K562 (cell line): ENCODE data around the gene CHST12. TPM values are rescaled to one million over a fixed set of nuclear protein-coding genes. Genes with fewer than 3 reads are reported as not detected.

Experiments used
- CCAR2 ChIP-seq: fragments of 200-400 bp; formaldehyde crosslinking; IDR thresholded peaks from 2 replicates; pipeline ENCODE4 v1.6.1; 2017; ENCODE audit warnings: mild to moderate bottlenecking, low read depth, low read length
- CSDE1 ChIP-seq, 2 experiments: fragments of 450-650 bp; IDR thresholded peaks; 2 replicates each; pipeline ENCODE4 v1.6.1; 2016; ENCODE audit warnings: mild to moderate bottlenecking in 1 of 2
- MIER1 ChIP-seq: fragments of 450-650 bp; IDR thresholded peaks from 2 replicates; pipeline ENCODE4 v1.6.1; 2016; ENCODE audit warnings: antibody characterized with exemption, mild to moderate bottlenecking, low read depth
- POLR2H ChIP-seq: IDR thresholded peaks from 2 replicates; pipeline ENCODE4 v1.6.1; 2016; ENCODE audit warnings: missing genetic modification characterization, low read depth, mild to moderate bottlenecking, control low read depth, missing compliant biosample characterization, moderate library complexity
- PRMT5 ChIP-seq: sonication (generic); formaldehyde crosslinking; IDR thresholded peaks from 2 replicates; pipeline ENCODE4 v1.5.0; 2020; ENCODE audit warnings: missing genetic modification reagents
- TCFL5 ChIP-seq: fragments of 250-450 bp; sonication (Bioruptor Pico); conservative IDR thresholded peaks from 2 replicates; pipeline ENCODE4 v1.6.1; 2021; ENCODE audit warnings: mild to moderate bottlenecking, moderate library complexity, matching md5 sums
- TRIM28 ChIP-seq: fragments of 450-650 bp; IDR thresholded peaks from 2 replicates; pipeline ENCODE4 v1.6.1; 2017
- WHSC1 ChIP-seq: IDR thresholded peaks from one replicate; pipeline ENCODE4 v1.6.1; 2012; ENCODE audit warnings: low read length, control low read depth, inconsistent platforms
- ZNF23 ChIP-seq: fragments of 250-450 bp; sonication (Bioruptor Pico); IDR thresholded peaks from 2 replicates; pipeline ENCODE4 v1.4.0; 2020; ENCODE audit warnings: mild to moderate bottlenecking
- ZNF589 ChIP-seq: fragments of 200-800 bp; sonication (Bioruptor generic); IDR thresholded peaks from 2 replicates; pipeline ENCODE4 v1.6.1; 2016; ENCODE audit warnings: low read depth, missing genetic modification characterization, missing compliant biosample characterization
- ZNF778 ChIP-seq: fragments of 450-650 bp; formaldehyde crosslinking; IDR thresholded peaks from 2 replicates; pipeline ENCODE4 v1.4.0; 2020; ENCODE audit warnings: mild to moderate bottlenecking, moderate library complexity
- polyA plus RNA-seq, 8 experiments: library from polyadenylated mRNA; depleted of rRNA in 4 of 8; stranded (reverse) in 5 of 8; unstranded in 3 of 8; fragments of >200 nt; fragmentation: Nextera tagmentation in 2 of 8; fragmentation: Illumina TruSeq in 1 of 8; extraction: Ambion mirVana in 2 of 8; extraction: Trizol in 1 of 8; gene quantifications; 2 replicates each; pipeline versions ENCODE4 v1.2.1 to v1.2.3, GENCODE V29; 2011 to 2014; ENCODE audit warnings: inconsistent platforms in 1 of 8, missing spikeins in 1 of 8
- total RNA-seq, 7 experiments: library from RNA; depleted of rRNA in 6 of 7; stranded (reverse); fragments of >200 nt in 6 of 7; fragmentation: Illumina TruSeq in 2 of 7; extraction: Trizol in 2 of 7; gene quantifications; 2 replicates each; pipeline versions ENCODE4 v1.2.1 to v1.2.3, GENCODE V29; 2011 to 2021; ENCODE audit warnings: low replicate concordance in 1 of 7
- TF ChIP-seq, protein P1 (sequence below), 2 experiments: fragments of 450-650 bp in 1 of 2; sonication (generic) in 1 of 2; formaldehyde crosslinking in 1 of 2; IDR thresholded peaks; 2 replicates each; pipeline versions ENCODE4 v1.7.1 to v1.9.0; 2016 to 2022; ENCODE audit warnings: inconsistent platforms in 1 of 2, mild to moderate bottlenecking in 1 of 2, missing genetic modification reagents in 1 of 2
- TF ChIP-seq, protein P2 (sequence below): sonication (generic); formaldehyde crosslinking; IDR thresholded peaks from 2 replicates; pipeline ENCODE4 v1.8.0; 2022; ENCODE audit warnings: missing genetic modification reagents, mild to moderate bottlenecking, borderline replicate concordance
- TF ChIP-seq, protein P3 (sequence below): IDR thresholded peaks from 2 replicates; pipeline ENCODE4 v1.6.1; 2012; ENCODE audit warnings: low read depth, low read length, improper control_type of control experiment, borderline replicate concordance
- TF ChIP-seq, protein P4 (sequence below): IDR thresholded peaks from 2 replicates; pipeline ENCODE4 v1.6.1; 2011; ENCODE audit not compliant: insufficient read length; ENCODE audit errors: extremely low read depth

The CHST12 gene
- total and polyA plus RNA-seq, 9 of the 15 experiments (the other 6 are each of a cell fraction or from before 2014, with no cell fraction given), result 0.18 to 19.8 (median 3.6) TPM

DNA sequence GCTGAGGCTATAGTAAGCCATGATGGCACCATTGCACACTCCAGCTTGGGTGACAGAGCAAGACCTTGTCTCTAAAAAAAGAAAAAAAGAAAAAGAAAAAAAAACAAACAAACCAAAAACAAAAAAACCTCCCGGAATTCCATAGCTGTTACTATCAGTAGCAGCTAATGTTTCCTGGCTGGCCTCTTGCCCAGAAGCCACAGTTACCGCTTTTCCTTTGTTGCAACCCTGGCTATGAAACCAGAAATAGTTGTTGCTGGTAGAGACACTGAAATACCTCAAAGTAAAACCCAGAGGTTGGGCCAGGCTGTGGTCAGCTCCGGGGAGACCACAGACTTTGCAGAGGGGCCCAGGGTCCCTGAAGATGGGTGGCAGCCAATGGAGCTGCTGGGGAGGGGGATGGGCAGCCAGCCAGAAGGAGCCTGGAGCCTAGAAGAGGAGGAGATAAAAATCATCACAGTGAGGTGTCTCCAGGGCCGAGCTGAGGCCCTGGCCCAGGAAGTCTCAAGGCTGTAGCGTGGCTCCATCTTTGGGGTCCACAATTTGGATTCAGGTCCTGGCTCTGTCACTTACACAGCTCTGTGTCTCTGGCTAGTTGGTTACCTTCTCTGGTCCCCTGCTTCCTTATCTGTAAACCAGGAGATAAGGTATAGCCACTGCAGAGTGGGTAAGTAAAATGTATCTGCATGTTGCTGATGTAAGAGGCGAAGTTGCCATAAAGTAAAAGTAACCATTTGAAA is 3.4 kb upstream of the CHST12 start (continued):
- TF ChIP-seq, protein P1, sequence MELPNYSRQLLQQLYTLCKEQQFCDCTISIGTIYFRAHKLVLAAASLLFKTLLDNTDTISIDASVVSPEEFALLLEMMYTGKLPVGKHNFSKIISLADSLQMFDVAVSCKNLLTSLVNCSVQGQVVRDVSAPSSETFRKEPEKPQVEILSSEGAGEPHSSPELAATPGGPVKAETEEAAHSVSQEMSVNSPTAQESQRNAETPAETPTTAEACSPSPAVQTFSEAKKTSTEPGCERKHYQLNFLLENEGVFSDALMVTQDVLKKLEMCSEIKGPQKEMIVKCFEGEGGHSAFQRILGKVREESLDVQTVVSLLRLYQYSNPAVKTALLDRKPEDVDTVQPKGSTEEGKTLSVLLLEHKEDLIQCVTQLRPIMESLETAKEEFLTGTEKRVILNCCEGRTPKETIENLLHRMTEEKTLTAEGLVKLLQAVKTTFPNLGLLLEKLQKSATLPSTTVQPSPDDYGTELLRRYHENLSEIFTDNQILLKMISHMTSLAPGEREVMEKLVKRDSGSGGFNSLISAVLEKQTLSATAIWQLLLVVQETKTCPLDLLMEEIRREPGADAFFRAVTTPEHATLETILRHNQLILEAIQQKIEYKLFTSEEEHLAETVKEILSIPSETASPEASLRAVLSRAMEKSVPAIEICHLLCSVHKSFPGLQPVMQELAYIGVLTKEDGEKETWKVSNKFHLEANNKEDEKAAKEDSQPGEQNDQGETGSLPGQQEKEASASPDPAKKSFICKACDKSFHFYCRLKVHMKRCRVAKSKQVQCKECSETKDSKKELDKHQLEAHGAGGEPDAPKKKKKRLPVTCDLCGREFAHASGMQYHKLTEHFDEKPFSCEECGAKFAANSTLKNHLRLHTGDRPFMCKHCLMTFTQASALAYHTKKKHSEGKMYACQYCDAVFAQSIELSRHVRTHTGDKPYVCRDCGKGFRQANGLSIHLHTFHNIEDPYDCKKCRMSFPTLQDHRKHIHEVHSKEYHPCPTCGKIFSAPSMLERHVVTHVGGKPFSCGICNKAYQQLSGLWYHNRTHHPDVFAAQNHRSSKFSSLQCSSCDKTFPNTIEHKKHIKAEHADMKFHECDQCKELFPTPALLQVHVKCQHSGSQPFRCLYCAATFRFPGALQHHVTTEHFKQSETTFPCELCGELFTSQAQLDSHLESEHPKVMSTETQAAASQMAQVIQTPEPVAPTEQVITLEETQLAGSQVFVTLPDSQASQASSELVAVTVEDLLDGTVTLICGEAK (IDR thresholded peaks at IDR 0.05), result no peak
- TF ChIP-seq, protein P1 (CRISPR knock-in tag; IDR thresholded peaks at IDR 0.05), result no peak
- TF ChIP-seq PRMT5 (CRISPR knock-in tag) (no peak), CCAR2 (no peak), ZNF778 (CRISPR knock-in tag) (no peak), ZNF589 (CRISPR knock-in tag) (peak; percentile 86), TCFL5 (no peak), WHSC1 (no peak), TRIM28 (0 out of 2 replicates have a peak, but pooled peaks have one; percentile 33), ZNF23 (CRISPR knock-in tag) (no peak), CSDE1 (IDR thresholded peaks at IDR 0.05) (no peak), POLR2H (peak; percentile 64), MIER1 (no peak)
- TF ChIP-seq, protein P2, sequence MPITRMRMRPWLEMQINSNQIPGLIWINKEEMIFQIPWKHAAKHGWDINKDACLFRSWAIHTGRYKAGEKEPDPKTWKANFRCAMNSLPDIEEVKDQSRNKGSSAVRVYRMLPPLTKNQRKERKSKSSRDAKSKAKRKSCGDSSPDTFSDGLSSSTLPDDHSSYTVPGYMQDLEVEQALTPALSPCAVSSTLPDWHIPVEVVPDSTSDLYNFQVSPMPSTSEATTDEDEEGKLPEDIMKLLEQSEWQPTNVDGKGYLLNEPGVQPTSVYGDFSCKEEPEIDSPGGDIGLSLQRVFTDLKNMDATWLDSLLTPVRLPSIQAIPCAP (CRISPR knock-in tag), result no peak
- TF ChIP-seq, protein P3, sequence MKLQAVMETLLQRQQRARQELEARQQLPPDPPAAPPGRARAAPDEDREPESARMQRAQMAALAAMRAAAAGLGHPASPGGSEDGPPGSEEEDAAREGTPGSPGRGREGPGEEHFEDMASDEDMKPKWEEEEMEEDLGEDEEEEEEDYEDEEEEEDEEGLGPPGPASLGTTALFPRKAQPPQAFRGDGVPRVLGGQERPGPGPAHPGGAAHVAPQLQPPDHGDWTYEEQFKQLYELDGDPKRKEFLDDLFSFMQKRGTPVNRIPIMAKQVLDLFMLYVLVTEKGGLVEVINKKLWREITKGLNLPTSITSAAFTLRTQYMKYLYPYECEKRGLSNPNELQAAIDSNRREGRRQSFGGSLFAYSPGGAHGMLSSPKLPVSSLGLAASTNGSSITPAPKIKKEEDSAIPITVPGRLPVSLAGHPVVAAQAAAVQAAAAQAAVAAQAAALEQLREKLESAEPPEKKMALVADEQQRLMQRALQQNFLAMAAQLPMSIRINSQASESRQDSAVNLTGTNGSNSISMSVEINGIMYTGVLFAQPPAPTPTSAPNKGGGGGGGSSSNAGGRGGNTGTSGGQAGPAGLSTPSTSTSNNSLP, result no peak
- TF ChIP-seq, protein P4, sequence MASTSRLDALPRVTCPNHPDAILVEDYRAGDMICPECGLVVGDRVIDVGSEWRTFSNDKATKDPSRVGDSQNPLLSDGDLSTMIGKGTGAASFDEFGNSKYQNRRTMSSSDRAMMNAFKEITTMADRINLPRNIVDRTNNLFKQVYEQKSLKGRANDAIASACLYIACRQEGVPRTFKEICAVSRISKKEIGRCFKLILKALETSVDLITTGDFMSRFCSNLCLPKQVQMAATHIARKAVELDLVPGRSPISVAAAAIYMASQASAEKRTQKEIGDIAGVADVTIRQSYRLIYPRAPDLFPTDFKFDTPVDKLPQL, result no peak
